GM12873 (cell line): Measurements from ENCODE around the gene GNB5.

ENCODE experiments used
- TF ChIP-seq, protein P1 (sequence below): IDR thresholded peaks from 2 replicates; pipeline ENCODE4 v1.5.1; 2012; ENCODE audit warnings: low read depth, mild to moderate bottlenecking, moderate library complexity, low read length, control low read depth; ENCODE audit not compliant: insufficient read depth; ENCODE audit errors: missing control alignments

Gene GNB5

DNA sequence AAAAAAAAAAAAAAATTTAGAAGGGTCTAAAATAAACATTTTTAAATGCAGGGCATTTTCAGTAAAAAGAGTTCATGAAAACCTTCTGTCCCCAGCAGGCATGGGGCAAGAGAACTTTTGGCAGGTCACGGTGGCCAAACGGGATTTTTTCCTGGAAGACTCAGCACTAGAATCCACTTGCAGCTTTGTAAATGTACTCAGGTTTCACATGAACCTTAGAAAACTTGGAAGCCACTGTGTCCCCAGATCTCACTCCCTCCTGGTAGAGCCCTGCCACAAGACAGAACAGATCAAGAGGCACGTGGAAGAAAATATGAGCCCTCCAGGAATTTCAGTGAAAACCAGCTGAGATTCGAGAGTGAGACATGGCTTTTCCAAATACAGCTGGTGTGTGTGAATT lies 2.1 kb upstream of the GNB5 start:
- TF ChIP-seq, protein P1, sequence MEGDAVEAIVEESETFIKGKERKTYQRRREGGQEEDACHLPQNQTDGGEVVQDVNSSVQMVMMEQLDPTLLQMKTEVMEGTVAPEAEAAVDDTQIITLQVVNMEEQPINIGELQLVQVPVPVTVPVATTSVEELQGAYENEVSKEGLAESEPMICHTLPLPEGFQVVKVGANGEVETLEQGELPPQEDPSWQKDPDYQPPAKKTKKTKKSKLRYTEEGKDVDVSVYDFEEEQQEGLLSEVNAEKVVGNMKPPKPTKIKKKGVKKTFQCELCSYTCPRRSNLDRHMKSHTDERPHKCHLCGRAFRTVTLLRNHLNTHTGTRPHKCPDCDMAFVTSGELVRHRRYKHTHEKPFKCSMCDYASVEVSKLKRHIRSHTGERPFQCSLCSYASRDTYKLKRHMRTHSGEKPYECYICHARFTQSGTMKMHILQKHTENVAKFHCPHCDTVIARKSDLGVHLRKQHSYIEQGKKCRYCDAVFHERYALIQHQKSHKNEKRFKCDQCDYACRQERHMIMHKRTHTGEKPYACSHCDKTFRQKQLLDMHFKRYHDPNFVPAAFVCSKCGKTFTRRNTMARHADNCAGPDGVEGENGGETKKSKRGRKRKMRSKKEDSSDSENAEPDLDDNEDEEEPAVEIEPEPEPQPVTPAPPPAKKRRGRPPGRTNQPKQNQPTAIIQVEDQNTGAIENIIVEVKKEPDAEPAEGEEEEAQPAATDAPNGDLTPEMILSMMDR = no peak

DNA sequence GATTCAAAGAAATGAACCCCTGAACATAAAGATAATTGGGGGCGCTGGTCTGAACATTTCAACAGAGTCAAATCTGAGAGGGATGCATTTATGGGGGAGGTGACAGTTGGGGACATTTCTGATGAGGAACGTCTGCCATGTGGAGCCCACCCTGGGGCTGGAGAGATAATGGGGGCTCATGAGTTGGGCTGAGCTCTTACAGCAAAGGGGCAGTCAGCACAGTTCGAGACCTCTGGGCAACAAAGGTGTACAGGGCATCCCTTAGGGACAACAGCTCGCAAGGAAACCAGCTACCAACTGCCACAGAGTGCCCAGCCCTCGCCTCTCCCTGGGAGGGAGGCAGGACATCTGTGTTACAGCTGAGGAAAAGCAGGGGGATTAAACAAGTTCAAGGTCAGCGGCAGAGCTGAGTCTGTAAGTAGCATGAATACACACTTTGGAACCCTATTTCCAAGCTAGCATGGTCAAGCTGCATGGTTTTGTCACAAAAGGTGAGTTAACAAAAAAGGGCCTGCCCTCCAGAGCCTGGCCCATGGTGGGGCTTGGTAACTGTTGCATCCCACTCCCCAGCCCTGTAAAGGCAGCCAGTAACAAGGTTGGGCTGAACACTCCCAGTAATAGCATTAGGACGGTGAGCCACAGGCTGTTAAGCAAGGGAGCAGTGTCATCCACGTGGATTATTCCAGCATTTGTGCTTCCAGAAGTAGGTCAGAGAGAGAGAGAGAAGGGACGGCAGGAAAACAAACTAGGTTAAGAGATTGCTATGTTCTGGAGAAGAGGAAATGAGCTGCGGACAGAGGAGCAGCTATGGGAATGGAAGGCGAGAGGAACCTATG lies 4.3 kb downstream of the GNB5 start:
- TF ChIP-seq, protein P1 = no peak

DNA sequence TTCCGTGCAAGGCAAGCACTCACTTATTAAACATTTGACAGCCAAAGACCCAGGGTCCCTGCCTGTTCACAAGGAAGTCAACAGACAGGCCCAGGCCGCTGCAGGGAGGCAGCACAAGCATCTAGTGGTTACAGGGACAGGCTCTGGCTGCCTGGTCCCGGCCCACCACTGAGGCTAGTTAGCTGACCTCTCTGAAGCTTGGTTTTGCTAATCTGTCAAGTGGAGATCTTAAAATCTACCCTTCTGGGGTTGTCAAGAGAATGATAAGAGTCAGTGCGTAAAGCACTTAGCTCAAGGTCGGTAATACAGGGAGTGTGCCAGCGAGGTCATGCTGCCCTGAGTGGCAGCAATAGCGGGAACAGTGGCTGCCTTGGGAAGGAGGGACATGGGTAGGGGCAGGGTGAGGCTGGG lies 6.0 kb downstream of the GNB5 start:
- TF ChIP-seq, protein P1 = no peak

DNA sequence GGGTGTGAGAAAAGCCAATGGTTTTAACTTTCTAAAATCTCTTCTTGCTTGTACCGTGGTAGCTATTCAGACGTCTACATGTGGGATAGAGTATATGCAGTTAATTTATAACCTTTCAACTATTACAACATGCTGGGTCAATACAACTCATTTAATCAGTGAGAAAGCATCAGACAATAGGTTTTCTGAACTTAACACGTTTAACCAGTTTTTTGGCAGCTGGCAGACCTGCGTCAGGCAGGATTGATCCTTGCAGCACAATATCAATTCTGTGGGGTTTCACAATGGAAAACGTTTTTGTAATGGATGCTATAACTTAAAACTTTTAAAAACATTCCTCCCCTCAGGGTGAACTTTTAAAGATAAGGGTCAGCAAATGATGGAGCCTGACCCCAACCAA lies 6.5 kb downstream of the GNB5 start:
- TF ChIP-seq, protein P1 = no peak

DNA sequence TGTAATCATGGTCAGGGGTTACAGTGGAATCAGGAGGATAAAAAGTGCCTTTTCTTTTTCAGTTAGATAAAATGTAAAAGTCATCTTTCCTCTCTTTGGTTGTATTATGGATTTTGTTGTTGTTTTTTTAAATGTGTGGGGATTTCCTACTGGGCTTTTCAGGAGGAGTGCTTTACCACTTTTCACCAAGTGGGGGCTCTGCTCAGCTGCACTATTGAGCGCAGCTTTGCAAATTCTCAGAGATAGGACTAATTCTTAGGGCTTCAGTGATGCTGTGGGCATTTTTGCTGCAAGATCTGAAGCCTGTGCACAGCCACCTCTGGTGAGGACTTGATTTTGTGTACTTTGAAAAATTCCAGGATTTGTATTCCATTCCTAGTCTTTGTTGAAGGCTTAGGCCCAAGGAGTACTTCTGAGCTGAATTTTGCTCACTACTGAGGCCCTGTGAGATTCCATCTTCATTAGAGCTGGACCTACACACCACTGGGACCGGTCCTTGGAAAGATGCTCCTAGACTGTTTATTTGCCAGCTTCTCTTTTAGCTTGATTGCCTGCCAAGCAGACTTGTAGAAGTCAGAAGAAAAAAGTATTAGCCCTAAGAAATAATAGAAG lies 7.5 kb downstream of the GNB5 start:
- TF ChIP-seq, protein P1 = peak; percentile 74

DNA sequence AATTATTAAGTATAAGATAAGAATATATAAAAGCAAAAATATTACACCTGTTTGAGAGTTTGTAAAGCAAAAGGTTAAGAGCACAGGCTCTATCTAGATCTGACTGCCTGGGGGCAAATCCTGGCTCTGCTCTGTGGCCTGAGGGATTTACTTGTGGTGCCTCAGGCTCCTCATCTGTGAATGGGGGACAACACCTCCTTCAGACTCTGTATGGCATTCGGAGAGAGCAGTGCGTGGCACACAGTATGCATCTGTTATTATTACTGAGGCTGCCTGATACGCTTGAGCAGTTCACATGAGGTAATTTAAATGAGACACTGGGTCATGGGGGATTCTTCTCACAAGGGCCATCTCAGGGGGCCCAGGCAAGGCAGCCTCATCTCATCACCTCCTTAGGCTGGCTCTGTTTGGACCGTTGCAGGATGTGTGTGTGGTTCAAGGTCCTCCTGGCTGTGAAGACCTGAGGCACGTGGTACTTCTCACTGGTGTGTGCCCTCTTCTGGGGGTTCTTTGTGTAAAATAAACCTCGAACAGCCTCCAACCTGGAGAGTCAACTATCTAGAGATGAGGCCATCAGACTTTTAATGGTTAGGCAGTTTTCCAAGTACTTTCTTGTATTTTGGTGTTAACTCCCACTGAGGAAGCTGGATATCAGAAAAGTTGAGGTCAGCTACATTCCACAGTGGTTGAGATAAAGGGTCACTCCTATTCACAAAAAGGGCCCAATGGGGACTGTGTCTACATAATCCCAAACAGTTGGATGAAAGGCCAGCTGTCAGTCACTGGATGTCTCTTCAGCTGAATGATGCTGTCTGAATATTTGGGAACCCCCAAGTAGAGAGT lies 9.0 kb downstream of the GNB5 start:
- TF ChIP-seq, protein P1 = no peak
